ENCODE measurements around the gene DERA. TPM values are rescaled to one million over a fixed set of nuclear protein-coding genes. Genes with fewer than 3 reads are reported as not detected.

DERA gene
- total and polyA plus RNA-seq, 11 donors = 19.0 to 44.3 (median 23.8) TPM

GRCh38 chr12:16034136-16034817 lies 123.1 kb downstream of the DERA start:
- intact Hi-C loops (cut with DNase I) = no loop called here
- Histone ChIP-seq H3K27ac (no peak overlapping the region), H3K27me3 (no peaks in the 10 kb centered on the region), H3K9me3 (no peaks in the 10 kb centered on the region), H3K4me1 (no peaks in the 10 kb centered on the region), H3K36me3 (peaks cover 0 to 63% (median 38%) of the 10 kb centered on the region in 9 donors), H3K4me3 (no peak overlapping the region)
- ATAC-seq (no peak), DNase-seq (no peak)
- TF ChIP-seq POLR2A (IDR thresholded peaks at IDR 0.05) (no peak), CTCF (IDR thresholded peaks at IDR 0.05) (no peak)
- 96 to 99% (median 97%) methylated on average over 5 of the region's 5 CpGs for WGBS, 4 donors

GRCh38 chr12:16036073-16036472 lies 124.9 kb downstream of the DERA start:
- H3K36me3 ChIP-seq = peaks cover 0 to 65% (median 44%) of the 10 kb centered on the region in 9 donors
- no peaks in the 10 kb centered on the region for H3K4me1 ChIP-seq
- H3K27ac ChIP-seq = no peak overlapping the region
- DNase-seq = no peak
- no peaks in the 10 kb centered on the region for H3K27me3 ChIP-seq
- no peak overlapping the region for H3K4me3 ChIP-seq
- H3K9me3 ChIP-seq = no peaks in the 10 kb centered on the region
- intact Hi-C loops (cut with DNase I) = no loop called here
- WGBS, 4 donors = 94 to 97% (median 97%) methylated on average over 3 of the region's 3 CpGs
- ATAC-seq = no peak
- no peak for TF ChIP-seq CTCF (IDR thresholded peaks at IDR 0.05)
- no peak for TF ChIP-seq POLR2A (IDR thresholded peaks at IDR 0.05)

GRCh38 chr12:16037533-16037932 lies 126.4 kb downstream of the DERA start:
- TF ChIP-seq CTCF (IDR thresholded peaks at IDR 0.05) = no peak
- no peak for TF ChIP-seq POLR2A (IDR thresholded peaks at IDR 0.05)
- intact Hi-C loops (cut with DNase I) = no loop called here
- no peak for ATAC-seq

GRCh38 chr12:16043480-16043879 lies 132.3 kb downstream of the DERA start:
- H3K27ac ChIP-seq = no peak overlapping the region
- H3K4me1 ChIP-seq = no peaks in the 10 kb centered on the region
- no peak overlapping the region for H3K4me3 ChIP-seq
- intact Hi-C loops (cut with DNase I) = no loop called here
- WGBS, 4 donors = 91 to 99% (median 94%) methylated on average over 1 of the region's 1 CpG
- H3K9me3 ChIP-seq = peaks cover 0 to 34% (median 14%) of the 10 kb centered on the region in 12 donors
- TF ChIP-seq POLR2A (IDR thresholded peaks at IDR 0.05) (no peak), CTCF (IDR thresholded peaks at IDR 0.05) (no peak)
- DNase-seq (no peak), ATAC-seq (no peak)
- H3K27me3 ChIP-seq = no peaks in the 10 kb centered on the region
- peaks cover 0 to 16% (median 9%) of the 10 kb centered on the region in 9 donors for H3K36me3 ChIP-seq

More at GRCh38 chr12:16037533-16037932, 126.4 kb downstream of the DERA start:
- Histone ChIP-seq H3K36me3 (peaks cover 0 to 59% (median 39%) of the 10 kb centered on the region in 9 donors), H3K9me3 (peaks cover 0 to 11% (median 0%) of the 10 kb centered on the region in 12 donors), H3K27me3 (no peaks in the 10 kb centered on the region), H3K4me1 (no peaks in the 10 kb centered on the region), H3K27ac (no peak overlapping the region), H3K4me3 (no peak overlapping the region)
- DNase-seq = no peak
- WGBS, 4 donors = 86 to 98% (median 95%) methylated on average over 6 of the region's 6 CpGs
